Neural cell (in vitro differentiated cells): ENCODE results near the gene ALDH3B2. TPM values are rescaled to one million over a fixed set of nuclear protein-coding genes. Genes with fewer than 3 reads are reported as not detected.

Source experiments
- H2AFZ ChIP-seq: fragments of 200-600, 300-800 bp; sonication (generic), shearing (Covaris generic); 2 replicates; pipeline ENCODE4 v1.6.0; 2014; ENCODE audit warnings: low read depth, mild to moderate bottlenecking, antibody characterized with exemption, low read length, moderate library complexity
- H3F3A ChIP-seq: fragments of 200-600 bp; shearing (Covaris generic); 2 replicates; pipeline ENCODE4 v1.6.1; 2016; ENCODE audit warnings: mild to moderate bottlenecking, moderate library complexity, mixed read lengths, antibody characterized with exemption, low read length; ENCODE audit not compliant: insufficient read depth, poor library complexity, severe bottlenecking
- H3K27ac ChIP-seq: fragments of 200-600, 300-800 bp; sonication (generic), shearing (Covaris generic); 2 replicates; pipeline ENCODE4 v1.5.1; 2014; ENCODE audit warnings: mild to moderate bottlenecking, low read length, moderate library complexity
- H3K27me3 ChIP-seq: fragments of 300-800, 200-600 bp; sonication (generic), shearing (Covaris generic); 2 replicates; pipeline ENCODE4 v1.6.0; 2014; ENCODE audit warnings: mild to moderate bottlenecking, low read depth, low read length, moderate library complexity; ENCODE audit not compliant: insufficient read depth
- H3K36me3 ChIP-seq: fragments of 300-800, 200-600 bp; sonication (generic), shearing (Covaris generic); 2 replicates; pipeline ENCODE4 v1.5.1; 2014; ENCODE audit warnings: mild to moderate bottlenecking, antibody characterized with exemption, low read length, moderate library complexity; ENCODE audit not compliant: insufficient read depth
- H3K4me2 ChIP-seq: fragments of 300-800, 200-600 bp; sonication (generic), shearing (Covaris generic); 2 replicates; pipeline ENCODE4 v1.6.0; 2014; ENCODE audit warnings: mild to moderate bottlenecking, low read length
- H3K4me3 ChIP-seq: fragments of 300-800, 200-600 bp; sonication (generic), shearing (Covaris generic); 2 replicates; pipeline ENCODE4 v1.5.1; 2014; ENCODE audit warnings: mild to moderate bottlenecking, low read length, moderate library complexity
- H3K79me2 ChIP-seq: fragments of 200-600 bp; shearing (Covaris generic); replicated peaks from 2 replicates; pipeline ENCODE4 v1.6.0; 2014; ENCODE audit warnings: mild to moderate bottlenecking, low read length, moderate library complexity; ENCODE audit not compliant: insufficient read depth
- H3K9ac ChIP-seq: fragments of 300-800, 200-600 bp; sonication (generic), shearing (Covaris generic); 2 replicates; pipeline ENCODE4 v1.6.1; 2016; ENCODE audit warnings: mild to moderate bottlenecking, low read length, mixed read lengths
- H3K9me2 ChIP-seq: fragments of 200-600 bp; shearing (Covaris generic); 2 replicates; pipeline ENCODE4 v1.6.1; 2016; ENCODE audit warnings: mild to moderate bottlenecking, low read length, mixed read lengths; ENCODE audit not compliant: insufficient read depth
- H3K9me3 ChIP-seq: fragments of 200-600, 300-800 bp; sonication (generic), shearing (Covaris generic); 2 replicates; pipeline ENCODE4 v1.6.1; 2016; ENCODE audit warnings: mild to moderate bottlenecking, mixed run types, low read length, moderate library complexity, mixed read lengths
- H4K20me1 ChIP-seq: fragments of 200-600 bp; shearing (Covaris generic); 2 replicates; pipeline ENCODE4 v1.6.1; 2016; ENCODE audit warnings: mild to moderate bottlenecking, mixed run types; ENCODE audit not compliant: insufficient read depth
- CTCF ChIP-seq: fragments of 450-650 bp; IDR thresholded peaks from 2 replicates; pipeline ENCODE4 v1.5.1; 2014; ENCODE audit warnings: antibody characterized with exemption, mild to moderate bottlenecking, moderate library complexity; ENCODE audit not compliant: poor library complexity, severe bottlenecking
- EP300 ChIP-seq: fragments of 450-650 bp; conservative IDR thresholded peaks from 2 replicates; pipeline ENCODE4 v1.6.1; 2014; ENCODE audit warnings: antibody characterized with exemption, mild to moderate bottlenecking, moderate library complexity; ENCODE audit not compliant: poor library complexity, severe bottlenecking
- EZH2 ChIP-seq: fragments of 200-600, 300-800 bp; shearing (Covaris generic), sonication (generic); IDR thresholded peaks from 2 replicates; pipeline ENCODE4 v1.6.1; 2014; ENCODE audit warnings: antibody characterized with exemption, low read length, borderline replicate concordance, mild to moderate bottlenecking; ENCODE audit not compliant: insufficient read depth, poor library complexity, severe bottlenecking
- MXI1 ChIP-seq: fragments of 450-650 bp; conservative IDR thresholded peaks from 2 replicates; pipeline ENCODE4 v1.6.1; 2014; ENCODE audit warnings: antibody characterized with exemption, mild to moderate bottlenecking; ENCODE audit not compliant: poor library complexity, severe bottlenecking
- POLR2AphosphoS5 ChIP-seq: IDR thresholded peaks from 2 replicates; pipeline ENCODE4 v1.6.1; 2012
- RAD21 ChIP-seq: fragments of 450-650 bp; conservative IDR thresholded peaks from 2 replicates; pipeline ENCODE4 v1.6.1; 2014; ENCODE audit warnings: antibody characterized with exemption, mild to moderate bottlenecking, moderate library complexity
- SMC3 ChIP-seq: fragments of 450-650 bp; conservative IDR thresholded peaks from 2 replicates; pipeline ENCODE4 v1.6.1; 2014; ENCODE audit warnings: antibody characterized with exemption, mild to moderate bottlenecking, moderate library complexity; ENCODE audit not compliant: poor library complexity
- TAF1 ChIP-seq: IDR thresholded peaks from 2 replicates; pipeline ENCODE4 v1.6.1; 2012; ENCODE audit warnings: low read depth
- polyA plus RNA-seq: library from polyadenylated mRNA; depleted of rRNA; stranded (reverse); fragments of >200 nt; gene quantifications from 2 replicates; pipeline ENCODE4 v1.2.3, GENCODE V29; 2014
- TF ChIP-seq, protein P1 (sequence below): IDR thresholded peaks from 2 replicates; pipeline ENCODE4 v1.6.1; 2012; ENCODE audit warnings: borderline replicate concordance

The ALDH3B2 gene
- polyA plus RNA-seq, 1 donor from 2014 or later: not detected

DNA sequence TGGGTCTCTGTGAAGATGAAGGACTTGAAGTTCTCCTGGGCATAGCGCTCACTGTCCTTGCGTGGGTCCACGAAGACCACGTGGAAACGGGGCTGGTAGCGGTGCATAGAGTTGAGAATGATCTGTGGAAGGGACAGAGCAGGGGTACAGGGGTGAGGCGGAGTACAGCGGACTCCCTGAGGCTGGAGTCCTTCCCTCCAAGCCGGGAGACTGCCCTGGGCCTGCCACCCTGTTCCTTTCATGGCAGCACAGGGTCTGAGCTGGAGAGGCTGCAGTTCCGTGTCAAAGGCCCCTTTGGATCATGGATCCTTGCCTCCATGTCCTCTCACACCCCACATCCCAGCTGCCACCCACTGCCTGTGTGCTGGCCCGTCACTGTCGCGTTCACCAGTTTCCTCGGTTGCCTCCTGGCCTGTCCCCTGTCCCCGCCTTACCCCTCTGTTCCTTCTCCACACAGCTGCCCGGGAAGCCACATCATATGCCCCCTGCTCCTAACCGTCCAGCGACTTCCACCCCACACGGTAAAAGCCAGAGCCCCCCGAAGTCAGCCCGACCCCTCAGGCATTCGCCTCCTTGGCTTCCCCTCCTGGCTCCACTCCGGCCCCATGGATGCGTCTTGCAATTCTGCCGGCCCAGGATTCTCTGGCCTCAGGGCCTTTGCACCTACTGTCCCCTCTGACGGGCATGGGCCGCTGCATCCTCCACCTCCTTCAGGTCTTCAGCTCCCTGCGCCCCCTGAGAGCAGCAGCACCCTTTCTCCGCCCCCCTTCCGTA, 41.3 kb downstream of the ALDH3B2 start:
- H3K79me2 ChIP-seq: no peaks in the 10 kb centered on the region
- H2AFZ ChIP-seq: no peak overlapping the region
- no peak for TF ChIP-seq RAD21
- no peak for TF ChIP-seq TAF1
- TF ChIP-seq MXI1: no peak
- TF ChIP-seq, protein P1, sequence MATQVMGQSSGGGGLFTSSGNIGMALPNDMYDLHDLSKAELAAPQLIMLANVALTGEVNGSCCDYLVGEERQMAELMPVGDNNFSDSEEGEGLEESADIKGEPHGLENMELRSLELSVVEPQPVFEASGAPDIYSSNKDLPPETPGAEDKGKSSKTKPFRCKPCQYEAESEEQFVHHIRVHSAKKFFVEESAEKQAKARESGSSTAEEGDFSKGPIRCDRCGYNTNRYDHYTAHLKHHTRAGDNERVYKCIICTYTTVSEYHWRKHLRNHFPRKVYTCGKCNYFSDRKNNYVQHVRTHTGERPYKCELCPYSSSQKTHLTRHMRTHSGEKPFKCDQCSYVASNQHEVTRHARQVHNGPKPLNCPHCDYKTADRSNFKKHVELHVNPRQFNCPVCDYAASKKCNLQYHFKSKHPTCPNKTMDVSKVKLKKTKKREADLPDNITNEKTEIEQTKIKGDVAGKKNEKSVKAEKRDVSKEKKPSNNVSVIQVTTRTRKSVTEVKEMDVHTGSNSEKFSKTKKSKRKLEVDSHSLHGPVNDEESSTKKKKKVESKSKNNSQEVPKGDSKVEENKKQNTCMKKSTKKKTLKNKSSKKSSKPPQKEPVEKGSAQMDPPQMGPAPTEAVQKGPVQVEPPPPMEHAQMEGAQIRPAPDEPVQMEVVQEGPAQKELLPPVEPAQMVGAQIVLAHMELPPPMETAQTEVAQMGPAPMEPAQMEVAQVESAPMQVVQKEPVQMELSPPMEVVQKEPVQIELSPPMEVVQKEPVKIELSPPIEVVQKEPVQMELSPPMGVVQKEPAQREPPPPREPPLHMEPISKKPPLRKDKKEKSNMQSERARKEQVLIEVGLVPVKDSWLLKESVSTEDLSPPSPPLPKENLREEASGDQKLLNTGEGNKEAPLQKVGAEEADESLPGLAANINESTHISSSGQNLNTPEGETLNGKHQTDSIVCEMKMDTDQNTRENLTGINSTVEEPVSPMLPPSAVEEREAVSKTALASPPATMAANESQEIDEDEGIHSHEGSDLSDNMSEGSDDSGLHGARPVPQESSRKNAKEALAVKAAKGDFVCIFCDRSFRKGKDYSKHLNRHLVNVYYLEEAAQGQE: no peak
- no peak for TF ChIP-seq SMC3
- TF ChIP-seq POLR2AphosphoS5: no peak
- no peak for TF ChIP-seq EZH2
- no peak for TF ChIP-seq CTCF
- TF ChIP-seq EP300: no peak

GRCh38 chr11:67632175-67632981, 42.0 kb downstream of the ALDH3B2 start:
- H3K9ac ChIP-seq: no peak overlapping the region
- no peak overlapping the region for H2AFZ ChIP-seq
- no peaks in the 10 kb centered on the region for H3F3A ChIP-seq
- no peaks in the 10 kb centered on the region for H3K27me3 ChIP-seq
- no peak overlapping the region for H3K27ac ChIP-seq
- no peaks in the 10 kb centered on the region for H4K20me1 ChIP-seq
- no peaks in the 10 kb centered on the region for H3K9me3 ChIP-seq
- H3K4me3 ChIP-seq: no peak overlapping the region
- no peaks in the 10 kb centered on the region for H3K9me2 ChIP-seq
- no peaks in the 10 kb centered on the region for H3K36me3 ChIP-seq
- no peak for TF ChIP-seq POLR2AphosphoS5
- no peak for TF ChIP-seq RAD21
- TF ChIP-seq TAF1: no peak
- no peak for TF ChIP-seq SMC3
- no peak for TF ChIP-seq CTCF
- TF ChIP-seq EZH2: no peak
- TF ChIP-seq EP300: no peak
- TF ChIP-seq, protein P1: no peak
- no peak for TF ChIP-seq MXI1
- H3K79me2 ChIP-seq: no peaks in the 10 kb centered on the region
- no peak overlapping the region for H3K4me2 ChIP-seq

More for the DNA sequence above, 41.3 kb downstream of the ALDH3B2 start:
- Histone ChIP-seq H3K27me3 (no peaks in the 10 kb centered on the region), H3K4me2 (no peak overlapping the region), H3K36me3 (no peaks in the 10 kb centered on the region), H3K9me3 (no peaks in the 10 kb centered on the region), H3K4me3 (no peak overlapping the region), H3F3A (no peaks in the 10 kb centered on the region), H3K9me2 (no peaks in the 10 kb centered on the region), H3K9ac (no peak overlapping the region), H4K20me1 (no peaks in the 10 kb centered on the region), H3K27ac (no peak overlapping the region)
